NOMO-1 treated with DMSO at 0.1 percent for 48 hours (cell line): ENCODE results near the gene TBC1D17.
A peak's percentile ranks its signal among the peaks of the same experiment; 100 is the strongest.

ENCODE experiments used
- DNase-seq: peaks from one replicate; lab custom pipeline; 2025; ENCODE audit not compliant: unreplicated experiment; lab: John Stamatoyannopoulos, UW

TBC1D17 gene

GRCh38 chr19:49860336-49861102 lies 17.0 kb upstream of the TBC1D17 start:
- DNase-seq = no peak

- DNase-seq = no peak
Measured at GRCh38 chr19:49861107-49861506, 16.4 kb upstream of the TBC1D17 start.

- DNase-seq = no peak
Measured at GRCh38 chr19:49861541-49862378, 15.7 kb upstream of the TBC1D17 start.

GRCh38 chr19:49862391-49863253 lies 14.9 kb upstream of the TBC1D17 start:
- no peak for DNase-seq

- no peak for DNase-seq
Measured at GRCh38 chr19:49863254-49863934, 14.1 kb upstream of the TBC1D17 start.

- DNase-seq = no peak
Measured at GRCh38 chr19:49863935-49864320, 13.6 kb upstream of the TBC1D17 start.

GRCh38 chr19:49864890-49865289 lies 12.6 kb upstream of the TBC1D17 start:
- DNase-seq = peak; percentile 39

- peak; percentile 96 for DNase-seq
Measured at GRCh38 chr19:49866933-49867782, 10.3 kb upstream of the TBC1D17 start, which contains the start of gene PNKP. PNKP (minus strand) TSS chr19:49867576; CDS start chr19:49867204, 372 bp downstream.

GRCh38 chr19:49869009-49869483 lies 8.5 kb upstream of the TBC1D17 start:
- no peak for DNase-seq

- DNase-seq = peak; percentile 100
Measured at GRCh38 chr19:49869484-49870308, 7.8 kb upstream of the TBC1D17 start.

GRCh38 chr19:49870309-49870901 lies 7.1 kb upstream of the TBC1D17 start:
- DNase-seq = no peak

- DNase-seq = no peak
Measured at GRCh38 chr19:49871349-49871985, 6.0 kb upstream of the TBC1D17 start.

- DNase-seq = no peak
Measured at GRCh38 chr19:49872245-49873128, 5.0 kb upstream of the TBC1D17 start.

- no peak for DNase-seq
Measured at GRCh38 chr19:49873129-49873521, 4.4 kb upstream of the TBC1D17 start.

GRCh38 chr19:49873834-49874233 lies 3.7 kb upstream of the TBC1D17 start:
- no peak for DNase-seq

- no peak for DNase-seq
Measured at GRCh38 chr19:49874503-49875157, 2.9 kb upstream of the TBC1D17 start.
